Putamen (tissue), 1 donor: ENCODE measurements around the gene CARD9.
"Not testable (repeated sequence)": the region's sequence is repeated elsewhere in the genome, so short reads cannot be mapped to it uniquely, and the experiment has no call there.

Experiments used
- DNase-seq: peaks from one replicate; pipeline ENCODE4 v3.0.0-alpha.2; 2016; ENCODE audit warnings: low spot score

CARD9 gene

DNA sequence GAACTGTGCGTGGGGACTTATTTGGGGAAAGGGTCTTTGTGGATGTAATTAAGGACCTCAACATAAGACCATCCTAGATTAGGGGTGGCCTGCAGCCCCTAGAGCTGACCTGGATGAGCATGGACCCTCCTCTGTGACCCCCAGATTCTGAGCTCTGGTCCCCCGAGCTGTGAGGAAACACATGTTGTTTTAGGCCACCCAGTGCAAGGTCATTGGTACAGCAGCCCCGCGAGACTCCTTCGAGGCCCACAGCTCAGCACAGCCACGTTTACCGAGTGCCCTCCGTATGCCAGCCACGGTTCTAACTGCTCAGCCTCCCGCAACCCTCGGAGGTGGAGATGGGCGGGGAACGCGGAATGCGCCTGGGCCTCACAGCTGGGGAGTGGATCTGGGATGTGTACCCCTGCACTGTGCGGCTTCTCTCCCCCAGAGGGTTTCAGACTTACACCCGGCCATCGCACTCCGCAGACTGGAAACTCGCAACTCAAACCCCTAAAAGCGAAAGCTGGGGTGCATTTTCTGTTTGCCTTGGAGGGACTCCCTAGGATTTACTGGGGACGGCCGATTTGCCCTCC lies 50.6 kb downstream of the CARD9 start:
- DNase-seq = no peak

DNA sequence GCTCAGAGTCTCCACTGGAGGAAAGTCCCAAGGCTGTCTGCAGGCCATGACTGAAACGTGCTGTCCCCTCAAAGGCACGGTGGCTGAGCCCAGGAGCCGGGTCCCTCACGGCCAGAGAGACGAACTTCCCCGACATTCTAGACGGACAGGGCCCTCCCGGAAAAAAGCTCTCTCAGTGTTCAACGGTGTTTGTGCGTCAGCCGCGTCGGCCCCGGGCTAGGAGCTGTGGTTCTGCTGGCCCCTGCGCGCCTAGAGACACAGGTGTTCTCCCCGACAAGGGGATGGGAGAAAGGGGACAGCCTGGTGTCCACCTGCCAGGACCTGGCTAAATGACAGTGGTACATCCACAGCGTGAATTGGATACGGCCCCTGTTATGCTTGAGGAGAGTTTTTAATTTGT lies 51.9 kb downstream of the CARD9 start:
- no peak for DNase-seq

DNA sequence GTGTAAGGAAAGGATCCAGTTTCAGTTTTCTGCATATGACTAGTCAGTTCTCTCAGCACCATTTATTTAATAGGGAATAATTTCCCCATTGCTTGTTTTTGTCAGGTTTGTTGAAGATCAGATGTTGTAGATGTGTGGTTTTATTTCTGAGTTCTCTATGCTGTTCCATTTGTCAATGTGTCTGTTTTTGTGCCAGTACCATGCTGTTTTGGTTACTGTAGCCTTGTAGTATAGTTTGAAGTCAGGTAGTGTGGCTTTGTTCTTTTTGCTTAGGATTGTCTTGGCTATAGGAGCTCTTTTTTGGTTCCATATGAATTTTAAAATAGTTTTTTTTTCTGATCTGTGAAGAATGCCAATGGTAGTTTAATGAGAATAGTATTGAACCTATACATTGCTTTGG lies 52.5 kb downstream of the CARD9 start:
- DNase-seq = not testable (repeated sequence)

DNA sequence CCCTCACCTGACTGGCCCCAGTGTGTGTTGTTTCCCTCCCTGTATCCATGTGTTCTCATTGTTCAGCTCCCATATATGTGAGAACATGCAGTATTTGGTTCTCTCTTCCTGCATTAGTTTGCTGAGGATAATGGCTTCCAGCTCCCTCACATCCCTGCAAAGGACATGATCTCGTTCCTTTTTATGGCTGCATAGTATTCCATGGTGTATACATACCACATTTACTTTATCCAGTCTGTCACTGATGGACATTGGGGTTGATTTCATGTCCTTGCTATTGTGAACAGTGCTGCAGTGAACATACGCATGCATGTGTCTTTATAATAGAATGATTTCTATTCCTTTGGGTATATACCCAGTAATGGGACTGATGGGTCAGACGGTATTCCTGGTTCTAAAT lies 53.5 kb downstream of the CARD9 start:
- not testable (repeated sequence) for DNase-seq

DNA sequence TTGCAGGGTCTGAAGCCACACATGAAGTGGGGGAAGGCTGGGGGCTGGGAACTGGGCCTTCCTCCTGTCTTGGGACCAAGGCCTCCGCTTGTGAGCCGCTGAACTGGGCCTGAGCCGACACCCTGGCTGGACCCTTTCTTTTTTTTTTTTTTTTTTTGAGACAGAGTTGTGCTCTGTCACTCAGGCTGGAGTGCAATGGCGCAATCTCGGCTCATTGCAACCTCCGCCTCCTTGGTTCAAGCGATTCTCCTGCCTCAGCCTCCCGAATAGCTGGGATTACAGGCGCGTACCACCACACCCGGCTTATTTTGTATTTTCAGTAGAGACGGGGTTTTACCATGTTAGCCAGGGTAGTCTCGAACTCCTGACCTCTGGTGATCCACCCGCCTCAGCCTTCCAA lies 54.2 kb downstream of the CARD9 start:
- not testable (repeated sequence) for DNase-seq

DNA sequence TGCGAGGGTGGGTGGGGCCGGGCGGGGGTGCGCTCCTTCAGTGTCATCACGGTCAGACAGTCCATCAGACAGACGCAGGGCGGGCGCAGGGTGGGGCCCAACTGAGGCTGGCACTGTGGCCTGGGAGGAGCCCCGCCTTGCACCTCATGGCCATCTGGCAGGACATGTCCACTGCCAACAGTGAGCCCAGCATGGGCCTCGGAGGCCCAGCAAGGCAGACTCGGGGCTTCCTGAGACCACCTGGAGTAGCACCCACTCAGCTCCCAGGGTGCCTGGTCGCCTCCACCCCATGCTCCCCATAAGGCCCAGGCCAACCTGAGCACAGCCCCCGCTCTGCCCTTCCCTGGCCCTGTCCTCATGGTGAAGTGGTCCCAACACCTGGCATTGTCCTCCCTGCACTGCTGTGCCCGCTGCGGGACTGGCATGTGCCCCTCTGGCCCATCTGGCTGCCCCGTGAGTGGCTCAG lies 54.7 kb downstream of the CARD9 start:
- no peak for DNase-seq

DNA sequence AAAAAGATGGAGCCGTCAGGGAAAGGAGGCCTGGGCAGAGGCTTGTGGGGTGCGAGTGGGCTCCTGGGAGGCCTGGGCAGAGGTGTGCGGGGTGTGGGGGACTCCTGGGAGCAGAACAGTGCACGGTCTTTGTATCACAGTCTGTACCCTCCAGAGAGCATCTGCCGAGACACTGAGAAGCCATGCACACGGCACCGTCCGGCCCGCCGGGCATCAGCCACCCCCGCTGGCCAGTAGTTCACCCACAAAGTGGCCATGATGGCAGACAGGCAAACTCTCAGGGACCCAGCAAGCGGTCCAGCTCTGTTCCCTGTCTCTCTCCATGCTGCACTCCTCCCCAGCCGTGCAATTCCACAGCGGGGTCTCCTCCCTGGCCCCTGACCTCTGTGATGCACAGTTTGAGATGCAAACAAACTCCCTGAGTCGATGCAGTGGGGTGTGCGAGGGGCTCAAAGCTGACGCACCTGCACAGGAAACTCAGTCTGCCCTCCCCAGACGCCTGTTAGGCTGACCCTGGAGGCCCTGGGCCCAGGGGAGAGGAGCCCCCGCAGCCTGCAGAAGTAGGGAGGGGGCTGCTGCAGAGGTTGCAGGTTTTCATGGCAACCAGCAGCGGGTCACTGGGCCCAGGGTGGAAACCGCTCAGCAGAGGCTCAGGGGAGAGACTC lies 55.2 kb downstream of the CARD9 start:
- DNase-seq = no peak

DNA sequence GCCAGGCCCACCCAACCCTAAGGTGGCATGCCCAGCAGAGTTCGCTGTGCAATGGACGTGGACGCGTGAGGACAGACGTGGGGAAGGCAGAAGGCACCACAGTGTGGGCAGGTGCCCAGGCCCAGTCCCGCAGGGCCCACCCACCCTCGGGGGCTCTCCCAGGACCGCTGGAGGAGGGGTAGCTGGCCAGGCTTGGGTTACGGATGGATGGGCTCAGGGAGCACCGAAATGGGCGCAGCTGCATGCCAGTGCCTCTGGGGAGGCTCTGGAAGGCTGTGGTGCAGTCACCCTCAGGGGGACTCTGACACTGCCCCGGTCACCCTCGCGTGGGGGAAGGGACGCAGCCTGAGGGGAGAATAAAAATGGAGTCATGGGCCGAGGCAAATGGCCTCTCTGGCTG lies 55.8 kb downstream of the CARD9 start:
- no peak for DNase-seq

DNA sequence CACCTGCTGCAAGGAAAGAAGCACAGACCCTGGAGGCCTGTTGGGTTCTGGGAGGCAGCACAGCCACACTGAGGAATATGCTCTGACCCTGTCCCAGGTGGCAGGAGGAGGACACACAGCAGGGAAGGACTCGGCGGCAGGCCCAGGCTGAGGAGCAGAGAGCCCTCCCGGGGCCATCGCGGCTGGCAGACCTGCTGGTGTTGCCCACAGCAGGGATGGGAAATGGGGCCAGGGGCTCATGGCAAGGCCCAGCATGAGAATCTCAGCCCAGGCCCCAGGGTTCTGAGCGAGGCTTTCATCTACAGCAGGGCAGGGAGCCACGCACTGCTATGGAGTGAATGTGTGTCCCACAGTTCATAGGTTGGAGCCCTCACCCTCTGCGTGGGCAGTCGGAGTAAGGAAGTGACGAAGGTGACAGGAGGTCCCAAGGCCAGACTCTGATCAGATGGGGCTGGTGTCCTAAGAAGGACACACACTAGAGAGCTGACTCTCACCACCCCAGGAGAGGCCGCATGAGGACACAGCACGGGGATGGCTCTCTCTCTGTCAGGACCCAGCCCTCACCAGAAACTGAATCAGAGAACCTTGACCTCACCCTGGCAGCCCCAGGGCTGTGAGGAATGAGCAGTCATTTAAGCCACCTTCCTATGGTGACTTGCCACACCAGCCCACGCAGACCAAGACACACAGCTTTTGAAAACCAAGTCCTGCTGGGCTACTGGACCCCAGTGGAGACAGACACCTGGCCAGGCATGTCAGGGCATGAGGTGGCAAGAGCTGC lies 56.4 kb downstream of the CARD9 start:
- no peak for DNase-seq

DNA sequence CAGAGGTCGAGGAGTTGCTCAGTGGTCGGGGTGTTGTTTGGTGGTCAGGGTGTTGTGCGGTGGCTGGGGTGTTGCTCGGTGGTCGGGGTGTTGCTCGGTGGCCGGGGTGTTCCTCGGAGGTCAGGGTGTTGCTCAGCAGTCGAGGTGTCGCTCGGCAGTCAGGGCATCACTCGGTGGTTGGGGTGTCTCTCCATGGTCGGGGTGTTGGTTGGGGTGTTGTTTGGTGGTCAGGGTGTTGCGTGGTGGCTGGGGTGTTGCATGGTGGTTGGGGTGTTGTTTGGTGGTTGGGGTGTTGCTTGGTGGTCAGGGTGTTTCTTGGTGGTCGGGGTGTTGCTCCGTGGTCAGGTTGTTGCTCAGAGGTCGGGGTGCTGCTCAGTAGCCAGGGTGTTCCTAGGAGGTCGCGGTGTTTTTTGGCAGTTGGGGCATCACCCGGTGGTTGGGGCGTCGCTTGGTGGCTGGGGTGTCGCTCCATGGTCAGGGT lies 57.2 kb downstream of the CARD9 start:
- DNase-seq = no peak

DNA sequence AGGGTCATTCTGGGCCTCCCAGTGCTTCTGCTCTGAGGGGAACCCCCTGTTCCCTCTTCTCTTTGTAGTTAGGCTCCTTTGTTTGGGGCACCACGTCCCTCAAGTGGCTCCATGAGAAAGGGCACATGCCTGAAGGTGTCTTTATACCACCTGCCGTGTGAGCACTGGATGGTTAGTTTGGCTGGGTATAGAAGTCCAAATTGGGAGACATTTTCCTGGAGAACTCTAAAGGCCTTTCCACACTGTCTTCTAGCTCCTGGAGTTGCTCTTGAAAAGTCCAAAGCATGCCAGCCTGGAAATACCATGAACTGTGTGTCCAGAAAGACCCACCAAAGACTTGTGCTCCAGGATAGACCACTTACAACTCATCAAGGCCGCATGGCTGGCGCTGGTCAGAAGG lies 58.5 kb downstream of the CARD9 start:
- no peak for DNase-seq

DNA sequence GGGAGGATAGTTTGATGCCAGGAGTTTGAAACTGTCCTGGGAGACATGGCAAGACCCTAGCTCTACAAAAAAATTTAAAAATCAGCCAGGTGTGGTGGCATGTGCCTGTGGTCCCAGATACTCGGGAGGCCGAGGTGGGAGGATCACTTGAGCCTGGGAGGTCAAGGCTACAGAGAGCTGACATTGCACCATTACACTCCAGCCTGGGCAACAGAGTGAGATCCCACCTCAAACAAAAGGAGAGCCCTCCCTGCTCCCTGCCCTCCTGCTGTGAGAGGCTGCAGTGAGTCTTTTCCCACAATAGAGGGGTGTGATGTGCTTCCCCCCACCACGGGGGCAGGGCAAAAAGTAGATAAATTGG lies 59.4 kb downstream of the CARD9 start:
- DNase-seq = no peak
